Measurements from ENCODE around the gene TLR5.

TLR5 gene

GRCh38 chr1:223179786-223180185 is 36.7 kb upstream of the TLR5 start:
- H3K4me2 ChIP-seq (ENCODE audit: insufficient read depth, low read length, poor library complexity, severe bottlenecking), result no peak overlapping the region
- H2BK120ac ChIP-seq (ENCODE audit: low read depth, low read length), result no peak overlapping the region
- peaks cover 0 to 2% of the 10 kb centered on the region in 2 donors for H3K9me3 ChIP-seq (replicated peaks in 1 of 2; ENCODE audit: control insufficient read depth in 2 of 2, insufficient read depth in 1 of 2, low read depth in 1 of 2, low read length in 2 of 2)
- H2AFZ ChIP-seq (ENCODE audit: low read length), result no peak overlapping the region
- H3K27me3 ChIP-seq (ENCODE audit: control insufficient read depth in 3 of 3, insufficient read depth in 3 of 3, low read depth in 1 of 3, low read length in 3 of 3), result no peaks in the 10 kb centered on the region
- DNase-seq (ENCODE audit: low spot score), result no peak
- H3K23ac ChIP-seq (ENCODE audit: low read depth, low read length, poor library complexity), result no peak overlapping the region
- no peak overlapping the region for H4K8ac ChIP-seq (ENCODE audit: low read depth, low read length)
- H3K36me3 ChIP-seq (replicated peaks in 1 of 2; ENCODE audit: control insufficient read depth in 2 of 2, insufficient read depth in 2 of 2, low read length in 2 of 2), result no peaks in the 10 kb centered on the region
- no peaks in the 10 kb centered on the region for H3K79me1 ChIP-seq (ENCODE audit: low read depth, low read length)
- no CpG with 5 or more reads among the region's 1 CpG for WGBS, 2 donors (ENCODE audit: extremely low coverage in 2 of 2, insufficient read length in 2 of 2, insufficient replicate concordance in 1 of 2)
- H2AK5ac ChIP-seq (ENCODE audit: low read depth, low read length), result no peak overlapping the region
- H2BK12ac ChIP-seq (ENCODE audit: low read length), result no peak overlapping the region
- H3K9ac ChIP-seq (ENCODE audit: low read depth, low read length, poor library complexity), result no peak overlapping the region
- no peak overlapping the region for H3K14ac ChIP-seq (ENCODE audit: low read length)
- H4K91ac ChIP-seq (ENCODE audit: low read depth, low read length, poor library complexity), result no peak overlapping the region
- no peak overlapping the region for H3K4me3 ChIP-seq (ENCODE audit: low read length in 2 of 2)
- H2BK15ac ChIP-seq (ENCODE audit: low read length), result no peak overlapping the region
- no peak overlapping the region for H2BK5ac ChIP-seq (ENCODE audit: low read length)
- no peak overlapping the region for H3K18ac ChIP-seq (ENCODE audit: low read length)
- no peak overlapping the region for H3K4ac ChIP-seq (ENCODE audit: low read length)
- peaks cover 0 to 2% of the 10 kb centered on the region in 2 donors for H3K4me1 ChIP-seq (ENCODE audit: control insufficient read depth in 2 of 2, insufficient read depth in 1 of 2, low read depth in 1 of 2, low read length in 2 of 2)
- no peak overlapping the region for H3K27ac ChIP-seq (replicated peaks; ENCODE audit: low read length)

GRCh38 chr1:223179280-223179679 is 36.2 kb upstream of the TLR5 start:
- Histone ChIP-seq H4K8ac (ENCODE audit: low read depth, low read length) (no peak overlapping the region), H3K36me3 (replicated peaks in 1 of 2; ENCODE audit: control insufficient read depth in 2 of 2, insufficient read depth in 2 of 2, low read length in 2 of 2) (no peaks in the 10 kb centered on the region), H3K9me3 (replicated peaks in 1 of 2; ENCODE audit: control insufficient read depth in 2 of 2, insufficient read depth in 1 of 2, low read depth in 1 of 2, low read length in 2 of 2) (peaks cover 0 to 2% of the 10 kb centered on the region in 2 donors), H3K4me3 (ENCODE audit: low read length in 2 of 2) (no peak overlapping the region), H3K27ac (replicated peaks; ENCODE audit: low read length) (no peak overlapping the region), H3K27me3 (ENCODE audit: control insufficient read depth in 3 of 3, insufficient read depth in 3 of 3, low read depth in 1 of 3, low read length in 3 of 3) (no peaks in the 10 kb centered on the region), H2BK15ac (ENCODE audit: low read length) (no peak overlapping the region), H2BK120ac (ENCODE audit: low read depth, low read length) (no peak overlapping the region), H3K9ac (ENCODE audit: low read depth, low read length, poor library complexity) (no peak overlapping the region), H3K79me1 (ENCODE audit: low read depth, low read length) (no peaks in the 10 kb centered on the region), H2BK12ac (ENCODE audit: low read length) (no peak overlapping the region), H2AFZ (ENCODE audit: low read length) (no peak overlapping the region), H4K91ac (ENCODE audit: low read depth, low read length, poor library complexity) (no peak overlapping the region), H3K4me1 (ENCODE audit: control insufficient read depth in 2 of 2, insufficient read depth in 1 of 2, low read depth in 1 of 2, low read length in 2 of 2) (peaks cover 0 to 2% of the 10 kb centered on the region in 2 donors), H3K18ac (ENCODE audit: low read length) (no peak overlapping the region), H3K4ac (ENCODE audit: low read length) (no peak overlapping the region), H3K4me2 (ENCODE audit: insufficient read depth, low read length, poor library complexity, severe bottlenecking) (no peak overlapping the region), H2AK5ac (ENCODE audit: low read depth, low read length) (no peak overlapping the region), H2BK5ac (ENCODE audit: low read length) (no peak overlapping the region), H3K14ac (ENCODE audit: low read length) (no peak overlapping the region), H3K23ac (ENCODE audit: low read depth, low read length, poor library complexity) (no peak overlapping the region)
- no peak for DNase-seq (ENCODE audit: low spot score)
- no CpG with 5 or more reads among the region's 3 CpGs for WGBS, 2 donors (ENCODE audit: extremely low coverage in 2 of 2, insufficient read length in 2 of 2, insufficient replicate concordance in 1 of 2)

GRCh38 chr1:223177681-223178080 is 34.6 kb upstream of the TLR5 start:
- Histone ChIP-seq H3K36me3 (replicated peaks in 1 of 2; ENCODE audit: control insufficient read depth in 2 of 2, insufficient read depth in 2 of 2, low read length in 2 of 2) (no peaks in the 10 kb centered on the region), H2AK5ac (ENCODE audit: low read depth, low read length) (no peak overlapping the region), H3K4me3 (ENCODE audit: low read length in 2 of 2) (no peak overlapping the region), H4K8ac (ENCODE audit: low read depth, low read length) (no peak overlapping the region), H3K27me3 (ENCODE audit: control insufficient read depth in 3 of 3, insufficient read depth in 3 of 3, low read depth in 1 of 3, low read length in 3 of 3) (no peaks in the 10 kb centered on the region), H2BK15ac (ENCODE audit: low read length) (no peak overlapping the region), H3K9me3 (replicated peaks in 1 of 2; ENCODE audit: control insufficient read depth in 2 of 2, insufficient read depth in 1 of 2, low read depth in 1 of 2, low read length in 2 of 2) (peaks cover 0 to 2% of the 10 kb centered on the region in 2 donors), H2BK12ac (ENCODE audit: low read length) (no peak overlapping the region), H2BK5ac (ENCODE audit: low read length) (no peak overlapping the region), H2AFZ (ENCODE audit: low read length) (no peak overlapping the region), H3K79me1 (ENCODE audit: low read depth, low read length) (no peaks in the 10 kb centered on the region), H3K18ac (ENCODE audit: low read length) (no peak overlapping the region), H2BK120ac (ENCODE audit: low read depth, low read length) (no peak overlapping the region), H3K14ac (ENCODE audit: low read length) (no peak overlapping the region), H3K27ac (replicated peaks; ENCODE audit: low read length) (no peak overlapping the region), H3K23ac (ENCODE audit: low read depth, low read length, poor library complexity) (no peak overlapping the region), H4K91ac (ENCODE audit: low read depth, low read length, poor library complexity) (no peak overlapping the region), H3K9ac (ENCODE audit: low read depth, low read length, poor library complexity) (no peak overlapping the region), H3K4me2 (ENCODE audit: insufficient read depth, low read length, poor library complexity, severe bottlenecking) (no peak overlapping the region), H3K4ac (ENCODE audit: low read length) (no peak overlapping the region), H3K4me1 (ENCODE audit: control insufficient read depth in 2 of 2, insufficient read depth in 1 of 2, low read depth in 1 of 2, low read length in 2 of 2) (peaks cover 0 to 2% of the 10 kb centered on the region in 2 donors)
- WGBS, 2 donors (ENCODE audit: extremely low coverage in 2 of 2, insufficient read length in 2 of 2, insufficient replicate concordance in 1 of 2), result no CpG with 5 or more reads among the region's 5 CpGs
- no peak for DNase-seq (ENCODE audit: low spot score)

GRCh38 chr1:223176437-223176836 is 33.4 kb upstream of the TLR5 start:
- no peak for DNase-seq (ENCODE audit: low spot score)
- Histone ChIP-seq H3K18ac (ENCODE audit: low read length) (no peak overlapping the region), H3K4me1 (ENCODE audit: control insufficient read depth in 2 of 2, insufficient read depth in 1 of 2, low read depth in 1 of 2, low read length in 2 of 2) (peaks cover 0 to 2% of the 10 kb centered on the region in 2 donors), H3K4me2 (ENCODE audit: insufficient read depth, low read length, poor library complexity, severe bottlenecking) (no peak overlapping the region), H4K91ac (ENCODE audit: low read depth, low read length, poor library complexity) (no peak overlapping the region), H2BK12ac (ENCODE audit: low read length) (no peak overlapping the region), H3K23ac (ENCODE audit: low read depth, low read length, poor library complexity) (no peak overlapping the region), H4K8ac (ENCODE audit: low read depth, low read length) (no peak overlapping the region), H3K79me1 (ENCODE audit: low read depth, low read length) (no peaks in the 10 kb centered on the region), H3K36me3 (replicated peaks in 1 of 2; ENCODE audit: control insufficient read depth in 2 of 2, insufficient read depth in 2 of 2, low read length in 2 of 2) (no peaks in the 10 kb centered on the region), H3K27ac (replicated peaks; ENCODE audit: low read length) (no peak overlapping the region), H3K9me3 (replicated peaks in 1 of 2; ENCODE audit: control insufficient read depth in 2 of 2, insufficient read depth in 1 of 2, low read depth in 1 of 2, low read length in 2 of 2) (peaks cover 0 to 2% of the 10 kb centered on the region in 2 donors), H3K14ac (ENCODE audit: low read length) (no peak overlapping the region), H3K4me3 (ENCODE audit: low read length in 2 of 2) (no peak overlapping the region), H2AFZ (ENCODE audit: low read length) (no peak overlapping the region), H2BK5ac (ENCODE audit: low read length) (no peak overlapping the region), H2BK120ac (ENCODE audit: low read depth, low read length) (no peak overlapping the region), H2BK15ac (ENCODE audit: low read length) (no peak overlapping the region), H2AK5ac (ENCODE audit: low read depth, low read length) (no peak overlapping the region), H3K27me3 (ENCODE audit: control insufficient read depth in 3 of 3, insufficient read depth in 3 of 3, low read depth in 1 of 3, low read length in 3 of 3) (no peaks in the 10 kb centered on the region), H3K9ac (ENCODE audit: low read depth, low read length, poor library complexity) (no peak overlapping the region), H3K4ac (ENCODE audit: low read length) (no peak overlapping the region)
- WGBS, 2 donors (ENCODE audit: extremely low coverage in 2 of 2, insufficient read length in 2 of 2, insufficient replicate concordance in 1 of 2), result no CpG with 5 or more reads among the region's 3 CpGs

All from neuronal stem cell (in vitro differentiated cells).